Epithelial cell of esophagus (primary cell): ENCODE measurements around the gene RAB11FIP3.

Experiments used
- DNase-seq: peaks from one replicate; pipeline ENCODE4 v3.0.0; 2010; ENCODE audit warnings: low read depth
- H3K4me3 ChIP-seq: 2 replicates; pipeline ENCODE4 v1.5.1; 2011; ENCODE audit warnings: mild to moderate bottlenecking, low read length, control low read depth
- TF ChIP-seq, protein P1 (sequence below): IDR thresholded peaks from 2 replicates; pipeline ENCODE4 v1.5.1; 2011; ENCODE audit warnings: low read depth, mild to moderate bottlenecking, low read length, control low read depth, inconsistent platforms; ENCODE audit not compliant: insufficient read depth; ENCODE audit errors: missing control alignments

RAB11FIP3 gene

DNA sequence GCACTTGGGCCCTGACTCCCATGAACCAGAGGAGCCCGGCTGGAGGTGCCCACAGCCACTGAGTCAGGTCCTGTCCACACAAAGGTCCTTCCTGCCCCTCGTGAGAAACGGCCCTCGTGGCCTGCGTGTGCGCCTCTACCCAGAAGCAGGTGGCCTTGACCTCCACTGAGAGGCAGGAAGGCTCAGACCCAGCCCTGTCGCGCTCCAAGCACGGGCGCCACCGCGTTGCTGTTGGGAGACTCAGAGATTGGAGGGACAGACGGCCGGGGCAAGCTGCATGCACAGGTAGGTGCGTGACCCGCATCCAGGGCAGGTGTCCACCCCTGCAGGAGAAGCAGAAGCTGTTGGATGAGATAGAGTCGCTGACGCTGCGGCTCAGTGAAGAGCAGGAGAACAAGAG lies 94.0 kb downstream of the RAB11FIP3 start:
- no peak for DNase-seq
- H3K4me3 ChIP-seq, result no peak overlapping the region
- TF ChIP-seq, protein P1, sequence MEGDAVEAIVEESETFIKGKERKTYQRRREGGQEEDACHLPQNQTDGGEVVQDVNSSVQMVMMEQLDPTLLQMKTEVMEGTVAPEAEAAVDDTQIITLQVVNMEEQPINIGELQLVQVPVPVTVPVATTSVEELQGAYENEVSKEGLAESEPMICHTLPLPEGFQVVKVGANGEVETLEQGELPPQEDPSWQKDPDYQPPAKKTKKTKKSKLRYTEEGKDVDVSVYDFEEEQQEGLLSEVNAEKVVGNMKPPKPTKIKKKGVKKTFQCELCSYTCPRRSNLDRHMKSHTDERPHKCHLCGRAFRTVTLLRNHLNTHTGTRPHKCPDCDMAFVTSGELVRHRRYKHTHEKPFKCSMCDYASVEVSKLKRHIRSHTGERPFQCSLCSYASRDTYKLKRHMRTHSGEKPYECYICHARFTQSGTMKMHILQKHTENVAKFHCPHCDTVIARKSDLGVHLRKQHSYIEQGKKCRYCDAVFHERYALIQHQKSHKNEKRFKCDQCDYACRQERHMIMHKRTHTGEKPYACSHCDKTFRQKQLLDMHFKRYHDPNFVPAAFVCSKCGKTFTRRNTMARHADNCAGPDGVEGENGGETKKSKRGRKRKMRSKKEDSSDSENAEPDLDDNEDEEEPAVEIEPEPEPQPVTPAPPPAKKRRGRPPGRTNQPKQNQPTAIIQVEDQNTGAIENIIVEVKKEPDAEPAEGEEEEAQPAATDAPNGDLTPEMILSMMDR, result no peak

DNA sequence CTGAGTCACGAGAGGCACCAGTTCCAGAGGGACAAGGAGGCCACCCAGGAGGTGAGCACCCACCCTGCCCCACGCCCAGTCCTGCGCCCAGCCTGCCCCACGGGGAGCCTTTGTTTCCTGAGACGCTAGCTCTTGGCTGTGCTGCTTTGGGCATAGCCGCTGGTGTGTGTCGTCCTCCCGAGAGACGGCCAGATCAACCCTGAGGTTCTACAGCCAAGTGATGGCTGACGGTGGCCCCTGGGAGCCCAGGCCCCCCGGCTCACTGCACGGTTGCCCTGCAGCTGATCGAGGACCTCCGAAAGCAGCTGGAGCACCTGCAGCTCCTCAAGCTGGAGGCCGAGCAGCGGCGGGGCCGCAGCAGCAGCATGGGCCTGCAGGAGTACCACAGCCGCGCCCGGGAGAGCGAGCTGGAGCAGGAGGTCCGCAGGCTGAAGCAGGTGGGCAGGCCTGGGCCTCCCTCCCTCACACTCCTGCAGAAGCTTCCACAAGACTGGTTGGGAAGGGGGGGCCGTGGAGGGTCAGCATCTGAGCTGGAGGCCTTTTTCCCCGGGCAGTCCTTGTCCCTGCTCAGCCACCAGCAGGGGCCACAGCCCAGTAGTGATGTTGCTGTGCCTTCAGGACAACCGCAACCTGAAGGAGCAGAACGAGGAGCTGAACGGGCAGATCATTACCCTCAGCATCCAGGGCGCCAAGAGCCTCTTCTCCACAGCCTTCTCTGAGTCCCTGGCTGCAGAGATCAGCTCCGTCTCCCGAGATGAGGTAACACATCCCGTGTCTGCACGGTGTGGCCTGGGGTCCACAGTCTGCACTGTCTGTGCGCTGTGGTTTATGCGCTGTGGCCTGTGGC lies 94.6 kb downstream of the RAB11FIP3 start:
- TF ChIP-seq, protein P1, result no peak
- no peak for DNase-seq

DNA sequence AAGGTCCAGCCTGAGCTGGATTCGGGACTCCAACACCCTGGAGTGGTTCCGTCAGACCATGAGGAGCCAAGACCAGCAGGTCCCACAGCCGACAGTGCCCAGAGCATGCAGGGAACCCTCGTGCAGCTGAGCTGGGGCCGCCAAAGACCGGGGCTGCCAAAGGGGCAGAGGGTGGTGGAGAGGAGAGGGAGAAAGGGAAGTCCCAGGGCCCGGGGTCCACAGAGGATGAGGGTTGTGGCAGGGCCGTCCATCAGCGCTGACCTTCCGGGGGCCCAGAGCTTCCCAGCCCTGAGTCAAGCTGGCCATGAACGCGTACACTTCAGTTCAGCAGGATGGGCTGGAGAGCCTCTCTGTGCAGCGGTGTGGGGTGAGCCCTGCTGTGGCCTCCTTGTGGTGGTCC lies 95.4 kb downstream of the RAB11FIP3 start:
- TF ChIP-seq, protein P1, result no peak
- no peak overlapping the region for H3K4me3 ChIP-seq
- no peak for DNase-seq

More for the DNA sequence above, 94.6 kb downstream of the RAB11FIP3 start:
- H3K4me3 ChIP-seq, result no peak overlapping the region

DNA sequence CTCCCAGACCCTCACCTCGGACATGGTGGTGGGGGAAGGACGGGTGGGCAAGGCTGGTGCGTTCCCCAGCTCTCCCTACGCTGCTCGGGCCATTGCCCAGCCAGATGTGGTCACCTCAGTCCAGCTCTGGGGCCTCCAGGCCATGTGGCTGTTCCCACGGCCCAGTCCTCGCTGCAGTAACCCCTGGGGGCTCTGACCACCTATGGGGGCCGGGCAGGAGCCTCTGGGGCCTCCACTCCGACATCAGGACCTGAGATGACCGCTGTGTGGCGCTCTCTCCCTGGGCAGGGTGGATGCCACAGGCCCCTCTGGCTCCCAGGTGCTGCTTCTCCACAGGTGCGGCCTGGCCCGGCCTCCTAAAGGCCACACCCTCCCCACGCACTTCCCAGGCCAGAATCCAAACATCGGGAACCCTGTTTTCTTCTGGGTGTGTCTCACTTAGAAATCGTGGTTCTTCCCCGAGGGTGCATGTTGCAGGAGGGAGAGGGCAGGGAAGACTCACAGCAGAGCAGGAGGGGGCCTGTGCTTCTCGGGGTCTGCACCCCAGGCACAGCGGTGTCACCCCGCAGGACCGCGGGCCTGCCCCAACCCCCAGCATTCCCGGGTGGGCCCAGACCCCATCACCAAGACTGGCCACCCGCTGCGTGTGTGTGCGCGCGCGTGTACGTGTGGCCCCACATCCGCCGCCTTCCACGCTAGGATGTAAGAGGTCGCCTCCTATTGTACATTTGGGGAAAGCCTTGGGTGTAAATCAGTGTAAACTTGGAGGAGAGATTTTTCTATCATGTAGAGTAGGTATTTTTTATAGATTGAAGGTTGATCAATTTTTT lies 96.1 kb downstream of the RAB11FIP3 start:
- TF ChIP-seq, protein P1, result peak; percentile 42
- DNase-seq, result peak; percentile 36

DNA sequence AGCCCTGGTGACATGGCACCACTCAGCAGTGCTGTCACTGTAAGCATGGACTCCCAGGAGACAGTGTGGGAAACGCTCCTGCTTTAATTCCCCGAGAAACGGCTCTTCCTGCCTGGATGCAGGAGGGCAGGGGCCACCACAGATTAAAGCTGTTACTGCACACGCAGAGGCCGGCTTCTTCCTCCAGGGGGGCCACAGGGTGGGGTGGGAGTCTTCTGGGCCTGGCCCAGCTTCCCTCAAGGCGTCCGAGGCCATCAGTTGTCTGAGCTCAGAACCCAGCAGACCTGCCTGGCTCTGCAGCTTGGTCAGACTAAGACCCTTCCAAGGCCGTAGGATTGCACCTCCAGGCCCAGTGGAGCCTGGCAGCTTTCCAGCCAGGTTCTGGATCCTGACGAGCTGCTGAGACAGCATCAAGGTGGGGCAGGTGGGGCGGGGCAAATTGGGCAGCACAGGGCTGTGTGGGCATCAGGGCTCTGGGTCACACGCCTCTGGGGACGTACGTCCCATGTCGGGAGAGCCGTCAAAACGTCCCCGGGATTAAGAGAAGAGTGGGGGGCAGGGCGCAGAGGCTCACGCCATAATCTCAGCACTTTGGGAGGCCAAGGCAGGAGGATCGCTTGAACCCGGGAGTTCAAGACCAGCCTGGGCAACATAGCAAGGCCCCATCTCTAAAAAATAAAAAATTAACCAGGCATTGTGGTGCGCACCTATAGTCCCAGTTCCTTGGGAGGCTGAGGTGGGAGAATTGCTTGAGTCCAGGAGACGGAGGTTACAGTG lies 97.1 kb downstream of the RAB11FIP3 start:
- TF ChIP-seq, protein P1, result no peak
- no peak for DNase-seq
- no peak overlapping the region for H3K4me3 ChIP-seq

More for the DNA sequence above, 96.1 kb downstream of the RAB11FIP3 start:
- no peak overlapping the region for H3K4me3 ChIP-seq

DNA sequence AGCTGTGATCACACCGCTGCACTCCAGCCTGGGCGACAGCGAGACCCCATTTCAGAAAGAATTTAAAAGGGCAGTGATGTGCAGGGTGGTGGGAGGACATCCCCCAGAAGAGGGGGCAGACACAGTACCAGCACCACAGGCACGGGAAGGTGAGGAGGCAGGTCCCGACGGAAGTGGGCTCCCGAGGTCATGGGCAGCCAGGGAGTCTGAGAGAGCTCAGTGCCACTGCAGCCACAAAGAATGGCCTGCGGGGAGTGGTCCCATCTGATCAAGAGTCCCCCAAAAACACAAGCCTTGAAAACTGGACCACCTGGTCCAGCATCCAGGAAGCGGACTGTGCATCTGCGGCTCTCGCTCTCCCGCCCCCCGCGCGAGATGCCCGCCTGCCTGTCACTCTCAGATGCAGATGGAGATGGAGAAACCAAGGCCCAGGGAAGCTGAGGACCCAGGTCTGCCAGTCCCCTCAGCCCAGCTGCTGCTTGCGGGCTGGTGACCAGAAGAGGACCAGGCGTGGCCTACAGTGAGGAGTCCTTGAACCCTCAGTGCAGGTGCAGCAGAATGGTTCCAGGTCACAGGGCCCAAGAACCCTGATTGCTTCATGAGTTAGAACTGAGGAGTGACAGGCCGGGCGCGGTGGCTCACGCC lies 97.8 kb downstream of the RAB11FIP3 start:
- H3K4me3 ChIP-seq, result no peak overlapping the region
- TF ChIP-seq, protein P1, result no peak
- no peak for DNase-seq
